EL (cell line): Measurements from ENCODE around the gene MAPK14.
"Not testable (repeated sequence)": the region's sequence is repeated elsewhere in the genome, so short reads cannot be mapped to it uniquely, and the experiment has no call there.

Experiments
- DNase-seq: peaks from one replicate; pipeline ENCODE4 v3.0.0-alpha.2; 2016

MAPK14 gene

GRCh38 chr6:36071281-36071680 lies 43.7 kb downstream of the MAPK14 start:
- no peak for DNase-seq

- DNase-seq: no peak
Observed at GRCh38 chr6:36071714-36072113, 44.1 kb downstream of the MAPK14 start.

- no peak for DNase-seq
Observed at GRCh38 chr6:36072681-36073080, 45.1 kb downstream of the MAPK14 start.

DNA sequence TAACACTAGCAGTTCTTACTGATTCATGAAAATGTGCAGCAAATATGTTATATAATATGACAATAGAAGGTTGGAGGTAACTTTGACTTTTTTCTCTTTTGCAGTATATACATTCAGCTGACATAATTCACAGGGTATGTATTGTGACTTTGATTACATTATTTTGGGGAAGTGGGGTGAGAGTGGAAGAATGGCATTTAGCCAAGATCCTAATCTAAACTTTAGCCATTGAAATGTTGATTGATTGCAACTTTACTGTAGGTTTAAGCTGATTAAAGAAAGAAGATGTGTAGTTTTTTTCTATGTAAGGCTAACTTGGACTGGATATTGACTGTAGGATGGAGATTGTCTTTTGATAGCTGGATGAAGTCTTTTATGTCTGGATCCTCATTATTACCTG lies 46.0 kb downstream of the MAPK14 start:
- no peak for DNase-seq

DNA sequence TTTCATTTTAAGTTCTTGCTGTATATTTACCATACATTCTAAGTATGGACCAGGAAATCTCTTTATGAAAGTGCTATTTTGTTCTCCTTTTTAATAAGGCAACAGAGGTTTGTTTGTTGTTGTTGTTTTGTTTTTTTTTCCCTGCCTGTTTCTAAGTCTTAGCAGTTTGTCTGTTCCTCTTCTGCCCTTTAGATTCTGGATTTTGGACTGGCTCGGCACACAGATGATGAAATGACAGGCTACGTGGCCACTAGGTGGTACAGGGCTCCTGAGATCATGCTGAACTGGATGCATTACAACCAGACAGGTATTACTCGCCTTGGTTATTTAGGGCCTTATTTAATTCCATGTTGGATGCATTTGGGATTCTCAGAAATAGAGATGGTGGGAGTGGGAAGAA lies 48.0 kb downstream of the MAPK14 start:
- DNase-seq: no peak

DNA sequence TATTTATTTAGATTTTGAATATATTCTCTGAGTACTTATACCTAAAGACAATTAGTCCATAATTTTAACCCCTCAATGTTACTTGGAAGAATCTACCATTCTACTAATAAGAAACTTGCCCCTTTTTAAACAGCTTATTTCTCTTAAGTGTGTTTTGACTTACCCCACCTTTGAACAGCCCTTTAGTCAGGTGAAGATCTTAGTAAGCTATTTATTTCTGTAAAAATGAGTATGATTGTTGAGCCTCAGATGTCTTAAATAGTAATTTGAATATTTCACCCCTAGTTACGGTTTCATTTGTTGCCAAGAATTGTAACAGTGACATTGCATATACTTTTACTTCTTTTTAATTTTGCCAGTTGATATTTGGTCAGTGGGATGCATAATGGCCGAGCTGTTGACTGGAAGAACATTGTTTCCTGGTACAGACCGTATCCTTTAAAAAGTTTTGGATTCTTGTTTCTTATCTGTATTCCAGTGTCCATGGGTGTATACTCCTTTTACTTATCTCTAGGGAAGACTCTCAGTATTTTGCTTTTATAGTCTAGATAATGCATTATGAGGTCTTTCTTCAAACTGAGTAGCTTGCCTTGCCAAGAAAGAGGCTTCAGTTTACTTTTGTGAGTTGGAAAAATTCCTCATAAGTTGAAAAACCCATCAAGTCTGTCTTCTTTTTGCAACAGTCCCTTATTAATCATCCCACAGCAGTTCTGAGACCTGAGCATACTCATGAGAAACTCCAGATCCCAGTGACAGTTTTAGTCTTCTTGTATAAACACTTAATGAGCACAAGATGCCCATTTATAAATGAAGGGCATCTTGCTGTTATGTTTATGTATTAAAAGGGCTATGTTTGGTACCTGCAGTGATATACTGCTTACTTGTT lies 48.8 kb downstream of the MAPK14 start:
- DNase-seq: no peak

DNA sequence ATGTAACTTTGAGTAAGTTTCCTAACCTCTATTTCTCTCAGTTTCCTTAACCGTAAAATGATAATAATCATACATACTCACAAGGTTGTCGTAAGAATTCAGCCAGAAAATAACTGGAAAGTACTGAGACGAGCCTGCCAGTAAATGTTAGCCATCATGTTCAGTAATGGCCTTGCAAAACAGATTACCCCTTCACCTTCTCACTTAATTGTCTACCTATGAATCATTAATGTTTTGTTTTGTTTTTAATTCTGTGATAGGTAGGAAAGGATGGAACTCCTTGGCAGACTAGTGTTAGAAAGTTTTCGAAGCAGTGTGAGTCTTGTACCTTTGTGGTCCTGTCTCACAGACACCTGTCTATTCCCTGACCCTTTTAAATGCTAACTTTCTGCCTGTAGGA lies 50.6 kb downstream of the MAPK14 start:
- DNase-seq: no peak

DNA sequence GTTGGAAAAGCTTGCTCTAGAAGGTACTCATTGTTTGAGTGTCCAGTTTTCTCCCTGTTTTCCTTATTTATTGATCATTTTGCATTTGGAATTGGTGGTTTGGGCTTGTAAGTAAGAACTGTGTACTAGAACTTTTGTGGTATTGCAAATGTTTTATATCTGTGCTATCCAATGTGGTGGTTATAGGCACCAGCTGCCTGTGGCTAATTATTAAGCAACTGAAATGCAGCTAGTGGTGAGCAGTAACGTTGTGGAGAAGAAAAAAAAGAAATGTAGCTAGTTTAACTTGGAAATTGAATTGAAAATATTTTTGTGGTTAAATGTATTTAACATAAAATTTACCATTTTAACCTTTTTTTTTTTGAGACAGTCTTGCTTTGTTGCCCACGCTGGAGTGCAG lies 52.0 kb downstream of the MAPK14 start:
- no peak for DNase-seq

- DNase-seq: no peak
Observed at GRCh38 chr6:36082318-36082717, 54.7 kb downstream of the MAPK14 start.

- no peak for DNase-seq
Observed at GRCh38 chr6:36083446-36083845, 55.8 kb downstream of the MAPK14 start.

DNA sequence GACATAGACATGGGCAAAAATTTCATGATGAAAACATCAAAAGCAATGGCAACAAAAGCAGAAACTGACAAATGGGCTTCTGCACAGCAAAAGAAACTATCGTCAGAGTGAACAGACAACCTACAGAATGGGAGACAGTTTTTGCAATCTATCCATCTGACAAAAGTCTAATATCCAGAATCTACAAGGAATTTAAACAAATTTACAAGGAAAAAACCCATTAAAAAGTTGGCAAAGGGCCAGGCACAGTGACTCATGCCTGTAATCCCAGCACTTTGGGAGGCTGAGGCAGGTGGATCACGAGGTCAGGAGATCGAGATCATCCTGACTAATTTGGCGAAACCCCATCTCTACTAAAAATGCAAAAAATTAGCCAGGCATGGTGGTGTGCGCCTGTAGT lies 60.6 kb downstream of the MAPK14 start:
- DNase-seq: not testable (repeated sequence)

- DNase-seq: no peak
Observed at GRCh38 chr6:36089048-36089447, 61.4 kb downstream of the MAPK14 start.

GRCh38 chr6:36094238-36094637 lies 66.6 kb downstream of the MAPK14 start:
- DNase-seq: no peak

DNA sequence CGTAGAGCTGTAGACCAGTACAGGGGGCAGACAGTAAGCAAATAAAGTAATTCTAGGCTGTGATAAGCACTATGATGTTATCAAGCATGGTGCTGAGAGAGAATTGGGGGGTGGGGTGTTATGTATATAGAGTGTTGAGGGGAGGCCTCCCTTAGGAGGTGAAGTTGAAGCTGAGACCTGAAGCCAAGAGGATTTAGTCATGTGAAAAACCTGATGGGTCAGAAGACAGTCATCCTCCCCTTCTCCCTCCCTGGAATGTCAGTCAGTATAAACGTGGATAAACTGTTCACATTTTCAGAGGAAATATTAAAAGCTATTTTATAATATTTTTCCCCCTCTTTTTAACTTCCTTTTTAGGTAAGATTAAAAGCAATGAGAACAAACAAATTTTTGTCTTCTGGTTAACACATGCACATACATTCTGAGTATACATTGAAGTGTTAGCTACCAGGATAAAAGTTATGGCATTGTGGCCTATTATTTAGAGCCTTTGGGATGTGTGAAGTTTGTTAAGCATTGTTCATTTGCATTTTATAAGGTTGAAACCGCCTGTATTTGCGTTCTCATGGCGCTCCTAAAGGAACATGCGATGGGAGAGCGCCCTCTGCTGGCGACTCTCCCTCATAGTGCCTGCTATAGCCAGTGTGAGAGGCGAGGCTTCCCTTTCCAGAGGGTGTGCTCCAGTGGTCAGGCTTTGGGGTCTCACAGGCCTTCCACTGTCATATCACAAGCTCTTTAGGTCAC lies 67.3 kb downstream of the MAPK14 start:
- peak; percentile 75 for DNase-seq

GRCh38 chr6:36095497-36096391 lies 68.1 kb downstream of the MAPK14 start:
- no peak for DNase-seq

GRCh38 chr6:36098253-36098919 lies 70.8 kb downstream of the MAPK14 start:
- no peak for DNase-seq

DNA sequence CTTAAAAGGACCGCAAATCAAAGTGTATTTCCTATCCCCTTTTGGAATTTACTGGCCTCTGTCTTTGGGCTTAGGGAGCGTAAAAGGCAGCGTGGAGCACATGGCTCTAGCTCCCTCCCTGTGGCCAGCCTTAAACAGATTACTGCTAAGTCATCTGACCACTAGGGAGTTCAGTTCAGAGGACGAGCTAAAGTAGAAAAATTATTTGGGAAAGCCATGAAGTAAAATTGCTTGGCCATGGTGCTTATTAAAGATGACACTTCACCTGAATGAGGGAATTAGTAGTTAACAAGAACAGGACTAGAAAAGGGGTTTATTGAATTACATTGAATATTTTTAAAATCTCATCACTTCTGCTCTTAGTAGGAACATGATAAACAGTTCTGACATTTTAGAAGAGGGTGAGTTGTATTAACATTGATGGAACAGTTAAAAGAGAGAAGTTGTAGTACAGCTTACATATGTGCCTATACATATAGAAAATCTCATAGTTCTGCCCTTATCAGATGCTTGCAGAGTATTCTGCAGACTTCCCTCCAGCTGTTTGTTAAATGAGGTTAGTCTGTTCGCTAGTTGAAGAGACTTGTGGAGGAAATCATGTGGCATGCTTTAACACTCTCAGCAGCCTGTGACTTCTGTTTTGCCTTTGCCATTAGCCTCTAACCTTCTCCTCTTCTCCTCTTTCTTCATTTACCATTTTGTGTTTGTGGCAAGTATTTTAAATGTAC lies 71.5 kb downstream of the MAPK14 start:
- no peak for DNase-seq

DNA sequence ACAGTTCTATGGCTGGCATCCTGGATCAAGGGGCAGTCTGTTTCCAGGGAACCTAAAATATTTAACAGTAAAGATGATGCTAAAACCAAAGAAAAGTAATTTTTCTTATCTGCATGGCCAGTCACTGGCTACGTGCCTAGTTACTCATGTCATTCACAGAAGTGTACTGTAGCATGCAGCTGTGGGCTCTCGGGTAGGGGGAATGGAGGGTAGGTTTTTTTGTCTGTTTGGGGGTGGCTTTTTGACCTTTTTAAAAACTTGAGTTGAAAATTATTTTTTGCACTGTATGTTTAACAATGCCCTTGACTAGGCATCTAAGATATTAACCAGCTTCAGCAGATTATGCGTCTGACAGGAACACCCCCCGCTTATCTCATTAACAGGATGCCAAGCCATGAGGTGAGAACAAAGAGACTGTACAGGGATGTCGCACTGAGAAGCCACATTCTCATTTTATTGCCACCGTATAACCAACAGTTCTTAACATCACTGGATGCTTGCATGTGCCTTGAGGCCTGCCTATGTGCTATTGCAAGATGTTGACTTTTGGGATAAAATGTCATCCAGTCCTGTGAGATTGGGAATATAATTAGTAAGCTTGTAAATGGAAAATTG lies 72.4 kb downstream of the MAPK14 start:
- DNase-seq: no peak

DNA sequence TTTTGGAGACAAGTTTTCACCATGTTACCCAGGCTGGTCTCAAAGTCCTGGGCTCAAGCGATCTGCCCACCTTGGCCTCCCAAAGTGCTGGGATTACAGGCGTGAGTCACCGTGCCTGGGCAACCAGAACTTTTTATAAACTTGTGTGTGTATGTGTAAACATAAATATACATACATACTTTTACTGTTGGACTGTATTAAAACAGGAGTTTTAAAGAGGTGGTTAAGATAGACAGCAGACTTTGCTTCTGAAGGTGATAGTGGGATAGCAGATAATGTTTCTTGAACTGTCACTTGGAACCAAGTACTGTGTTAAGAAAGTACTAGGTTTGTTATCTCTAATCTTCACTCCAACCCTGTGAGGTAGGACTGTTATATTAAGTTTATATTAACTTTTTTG lies 74.1 kb downstream of the MAPK14 start:
- DNase-seq: no peak

- no peak for DNase-seq
Observed at GRCh38 chr6:36102853-36103252, 75.2 kb downstream of the MAPK14 start.

DNA sequence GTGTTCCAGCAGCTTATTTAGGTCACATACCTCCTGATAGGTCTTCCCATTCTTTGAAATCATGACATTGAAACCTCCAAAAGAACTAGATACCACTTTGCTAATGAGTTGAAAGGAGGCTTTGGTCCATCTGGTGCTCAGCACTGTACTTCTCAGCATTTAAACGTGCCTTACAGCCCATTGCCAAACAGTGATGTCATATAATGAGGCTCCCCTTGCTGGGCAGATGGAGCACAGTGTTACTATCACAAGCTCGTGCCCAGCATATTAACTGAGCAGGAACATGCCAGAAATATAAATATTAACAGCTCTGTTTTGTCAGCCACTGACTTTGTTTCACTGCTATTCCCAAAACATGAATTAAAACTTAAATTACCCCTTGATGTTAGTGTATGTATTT lies 77.2 kb downstream of the MAPK14 start:
- DNase-seq: peak; percentile 32
